ENCODE measurements around the gene KLHL1.

Gene KLHL1

GRCh38 chr13:69882451-69882850 lies 225.8 kb downstream of the KLHL1 start:
- no peak for DNase-seq (ENCODE audit: low spot score)
- no peak for FAIRE-seq

GRCh38 chr13:69879936-69880335 lies 228.3 kb downstream of the KLHL1 start:
- DNase-seq (ENCODE audit: low spot score), result no peak
- no peak for FAIRE-seq

- DNase-seq (ENCODE audit: low spot score) (no peak), FAIRE-seq (no peak)
These were observed 235.8 kb downstream of the KLHL1 start for GRCh38 chr13:69872321-69873047.

GRCh38 chr13:69866555-69866954 lies 241.7 kb downstream of the KLHL1 start:
- no peak for DNase-seq (ENCODE audit: low spot score)
- no peak for FAIRE-seq

GRCh38 chr13:69857183-69857821 lies 250.9 kb downstream of the KLHL1 start:
- peak; percentile 6 for DNase-seq (ENCODE audit: low spot score)
- no peak for FAIRE-seq

GRCh38 chr13:69856331-69856730 lies 251.9 kb downstream of the KLHL1 start:
- peak; percentile 3 for DNase-seq (ENCODE audit: low spot score)

GRCh38 chr13:69828527-69828926 lies 279.7 kb downstream of the KLHL1 start:
- FAIRE-seq (no peak), DNase-seq (ENCODE audit: low spot score) (no peak)

More at GRCh38 chr13:69856331-69856730, 251.9 kb downstream of the KLHL1 start:
- FAIRE-seq, result no peak

GRCh38 chr13:69820180-69820579 lies 288.1 kb downstream of the KLHL1 start:
- DNase-seq (ENCODE audit: low spot score), result no peak
- FAIRE-seq, result no peak

GRCh38 chr13:69817333-69817869 lies 290.9 kb downstream of the KLHL1 start:
- no peak for FAIRE-seq
- DNase-seq (ENCODE audit: low spot score), result no peak

- no peak for DNase-seq (ENCODE audit: low spot score)
- no peak for FAIRE-seq
These were observed 299.1 kb downstream of the KLHL1 start for GRCh38 chr13:69809152-69809551.

- FAIRE-seq (no peak), DNase-seq (ENCODE audit: low spot score) (no peak)
These were observed 312.0 kb downstream of the KLHL1 start for GRCh38 chr13:69796256-69796655.

- FAIRE-seq, result no peak
These were observed 314.3 kb downstream of the KLHL1 start for GRCh38 chr13:69793783-69794453.

GRCh38 chr13:69776937-69777336 lies 331.3 kb downstream of the KLHL1 start:
- DNase-seq (ENCODE audit: low spot score), result no peak
- FAIRE-seq, result no peak

More at GRCh38 chr13:69793783-69794453, 314.3 kb downstream of the KLHL1 start:
- DNase-seq (ENCODE audit: low spot score), result no peak

GRCh38 chr13:69769608-69770007 lies 338.6 kb downstream of the KLHL1 start:
- DNase-seq (ENCODE audit: low spot score) (no peak), FAIRE-seq (no peak)

GRCh38 chr13:69761581-69761980 lies 346.7 kb downstream of the KLHL1 start:
- no peak for FAIRE-seq
- no peak for DNase-seq (ENCODE audit: low spot score)

- DNase-seq (ENCODE audit: low spot score) (no peak), FAIRE-seq (no peak)
These were observed 353.2 kb downstream of the KLHL1 start for GRCh38 chr13:69755101-69755500.

- FAIRE-seq (no peak), DNase-seq (ENCODE audit: low spot score) (no peak)
These were observed 357.0 kb downstream of the KLHL1 start for GRCh38 chr13:69751259-69751658.

- FAIRE-seq (no peak), DNase-seq (ENCODE audit: low spot score) (no peak)
These were observed 370.9 kb downstream of the KLHL1 start for GRCh38 chr13:69737129-69737935.

GRCh38 chr13:69721631-69722030 lies 386.6 kb downstream of the KLHL1 start:
- FAIRE-seq (no peak), DNase-seq (ENCODE audit: low spot score) (no peak)

- DNase-seq (ENCODE audit: low spot score), result no peak
- no peak for FAIRE-seq
These were observed 387.8 kb downstream of the KLHL1 start for GRCh38 chr13:69720278-69720983.

GRCh38 chr13:69706807-69707206 lies 401.4 kb downstream of the KLHL1 start:
- DNase-seq (ENCODE audit: low spot score) (no peak), FAIRE-seq (no peak)

All from urothelium cell line (cell line).